ENCODE data around the gene RNF31.
A peak's percentile ranks its signal among the peaks of the same experiment; 100 is the strongest.

RNF31 gene

GRCh38 chr14:24159777-24160498 is 12.6 kb downstream of the RNF31 start:
- Histone ChIP-seq H3K9me3 (ENCODE audit: severe bottlenecking) (no peaks in the 10 kb centered on the region), H3K36me3 (peaks cover 68% of the 10 kb centered on the region), H3K27me3 (ENCODE audit: insufficient read depth, low read depth, severe bottlenecking) (no peaks in the 10 kb centered on the region), H3K4me3 (ENCODE audit: low read depth, low read length) (no peak overlapping the region), H3K27ac (no peak overlapping the region; the same call in 1 of the 2 replicates)
- DNase-seq, result no peak
- no peak for TF ChIP-seq CTCF (IDR thresholded peaks at IDR 0.05; ENCODE audit: low read depth, low read length)

GRCh38 chr14:24160499-24160849 is 13.2 kb downstream of the RNF31 start:
- H3K4me3 ChIP-seq (ENCODE audit: low read depth, low read length), result no peak overlapping the region
- H3K36me3 ChIP-seq, result peaks cover 68% of the 10 kb centered on the region
- DNase-seq, result no peak
- TF ChIP-seq CTCF (IDR thresholded peaks at IDR 0.05; ENCODE audit: low read depth, low read length), result no peak
- no peaks in the 10 kb centered on the region for H3K9me3 ChIP-seq (ENCODE audit: severe bottlenecking)
- no peaks in the 10 kb centered on the region for H3K27me3 ChIP-seq (ENCODE audit: insufficient read depth, low read depth, severe bottlenecking)
- peak overlapping the region; percentile 20; the same call in 1 of the 2 replicates for H3K27ac ChIP-seq

GRCh38 chr14:24160850-24161804 is 13.8 kb downstream of the RNF31 start, which contains the start of gene IRF9:
Gene IRF9, plus strand, starts transcription at chr14:24161265. Its CDS starts 880 bp downstream, at chr14:24162145.
- H3K9me3 ChIP-seq (ENCODE audit: severe bottlenecking), result no peaks in the 10 kb centered on the region
- peak within 1 kb of the TSS; percentile 3; the same call in 1 of the 2 replicates for H3K4me3 ChIP-seq (ENCODE audit: low read depth, low read length)
- peak; percentile 91 for TF ChIP-seq CTCF (IDR thresholded peaks at IDR 0.05; ENCODE audit: low read depth, low read length)
- H3K36me3 ChIP-seq, result peaks cover 66% of the 10 kb centered on the region
- H3K27me3 ChIP-seq (ENCODE audit: insufficient read depth, low read depth, severe bottlenecking), result no peaks in the 10 kb centered on the region
- H3K27ac ChIP-seq, result peak within 1 kb of the TSS; percentile 44
- peak; percentile 97 for DNase-seq

- DNase-seq, result no peak
- no peaks in the 10 kb centered on the region for H3K27me3 ChIP-seq (ENCODE audit: insufficient read depth, low read depth, severe bottlenecking)
- no peak overlapping the region for H3K4me3 ChIP-seq (ENCODE audit: low read depth, low read length)
- TF ChIP-seq CTCF (IDR thresholded peaks at IDR 0.05; ENCODE audit: low read depth, low read length), result no peak
- no peaks in the 10 kb centered on the region for H3K9me3 ChIP-seq (ENCODE audit: severe bottlenecking)
- peaks cover 58% of the 10 kb centered on the region for H3K36me3 ChIP-seq
- H3K27ac ChIP-seq, result no peak overlapping the region
Observed at GRCh38 chr14:24162093-24162492, 14.8 kb downstream of the RNF31 start.

- Histone ChIP-seq H3K9me3 (ENCODE audit: severe bottlenecking) (no peaks in the 10 kb centered on the region), H3K27ac (no peak overlapping the region), H3K36me3 (peaks cover 41% of the 10 kb centered on the region), H3K27me3 (ENCODE audit: insufficient read depth, low read depth, severe bottlenecking) (no peaks in the 10 kb centered on the region), H3K4me3 (ENCODE audit: low read depth, low read length) (no peak overlapping the region)
- no peak for TF ChIP-seq CTCF (IDR thresholded peaks at IDR 0.05; ENCODE audit: low read depth, low read length)
- no peak for DNase-seq
Observed at GRCh38 chr14:24164518-24164991, 17.3 kb downstream of the RNF31 start.
